ENCODE measurements around the gene KCNJ9.

KCNJ9 gene

GRCh38 chr1:160062230-160062532 lies 19.2 kb upstream of the KCNJ9 start:
- Mint-ChIP-seq H3K9me3 (no peaks in the 10 kb centered on the region), H3K4me1 (peaks cover 23% of the 10 kb centered on the region), H3K36me3 (ENCODE audit: low read depth) (no peaks in the 10 kb centered on the region), H3K27me3 (ENCODE audit: low read depth, poor library complexity) (peaks cover 26% of the 10 kb centered on the region), H3K27ac (no peak overlapping the region), H3K4me3 (no peak overlapping the region)
- TF ChIP-seq CTCF (IDR thresholded peaks at IDR 0.05), result no peak
- no peak for DNase-seq

- Mint-ChIP-seq H3K27me3 (ENCODE audit: low read depth, poor library complexity) (peaks cover 26% of the 10 kb centered on the region), H3K9me3 (no peaks in the 10 kb centered on the region), H3K4me1 (peaks cover 27% of the 10 kb centered on the region), H3K4me3 (no peak overlapping the region), H3K27ac (no peak overlapping the region), H3K36me3 (ENCODE audit: low read depth) (no peaks in the 10 kb centered on the region)
- no peak for DNase-seq
- no peak for TF ChIP-seq CTCF (IDR thresholded peaks at IDR 0.05)
These were observed 18.2 kb upstream of the KCNJ9 start for GRCh38 chr1:160063176-160063575.

- DNase-seq, result no peak
- Mint-ChIP-seq H3K27me3 (ENCODE audit: low read depth, poor library complexity) (peaks cover 27% of the 10 kb centered on the region), H3K4me1 (peaks cover 37% of the 10 kb centered on the region), H3K4me3 (no peak overlapping the region), H3K27ac (no peak overlapping the region), H3K36me3 (ENCODE audit: low read depth) (no peaks in the 10 kb centered on the region), H3K9me3 (no peaks in the 10 kb centered on the region)
- TF ChIP-seq CTCF (IDR thresholded peaks at IDR 0.05), result no peak
These were observed 17.2 kb upstream of the KCNJ9 start for GRCh38 chr1:160064164-160064563.

DNA sequence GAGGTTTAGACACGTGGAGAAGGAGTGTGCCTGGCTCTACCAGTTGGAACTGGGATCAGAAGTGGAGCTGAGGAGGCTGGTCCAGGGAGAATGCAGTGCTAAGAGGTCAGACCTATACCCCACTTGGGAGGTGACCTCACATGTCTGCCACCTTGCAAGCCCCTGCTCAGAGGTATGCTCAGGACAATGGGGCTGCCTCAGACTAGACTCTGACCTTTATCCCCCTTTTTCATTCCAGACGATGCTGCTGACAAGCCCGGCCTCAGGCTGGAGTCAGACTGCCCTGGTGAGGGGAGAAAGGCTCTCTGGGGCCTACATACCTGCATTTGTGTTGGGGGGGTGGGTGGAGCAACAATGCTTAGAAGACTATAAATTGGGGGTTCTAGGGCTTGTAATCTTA lies 16.6 kb upstream of the KCNJ9 start:
- Mint-ChIP-seq H3K27me3 (ENCODE audit: low read depth, poor library complexity) (peaks cover 28% of the 10 kb centered on the region), H3K36me3 (ENCODE audit: low read depth) (no peaks in the 10 kb centered on the region), H3K4me3 (no peak overlapping the region), H3K27ac (no peak overlapping the region), H3K9me3 (no peaks in the 10 kb centered on the region), H3K4me1 (peaks cover 38% of the 10 kb centered on the region)
- DNase-seq, result no peak
- TF ChIP-seq CTCF (IDR thresholded peaks at IDR 0.05), result no peak

GRCh38 chr1:160066829-160067745 lies 14.3 kb upstream of the KCNJ9 start:
- Mint-ChIP-seq H3K27me3 (ENCODE audit: low read depth, poor library complexity) (peaks cover 51% of the 10 kb centered on the region), H3K4me1 (peaks cover 41% of the 10 kb centered on the region), H3K4me3 (peak overlapping the region; percentile 39), H3K27ac (peak overlapping the region; percentile 8), H3K9me3 (no peaks in the 10 kb centered on the region), H3K36me3 (ENCODE audit: low read depth) (no peaks in the 10 kb centered on the region)
- no peak for TF ChIP-seq CTCF (IDR thresholded peaks at IDR 0.05)
- no peak for DNase-seq

GRCh38 chr1:160068225-160068624 lies 13.1 kb upstream of the KCNJ9 start:
- no peak for DNase-seq
- H3K36me3 Mint-ChIP-seq (ENCODE audit: low read depth), result no peaks in the 10 kb centered on the region
- peak overlapping the region; percentile 60 for H3K4me3 Mint-ChIP-seq
- no peak for TF ChIP-seq CTCF (IDR thresholded peaks at IDR 0.05)
- peaks cover 41% of the 10 kb centered on the region for H3K4me1 Mint-ChIP-seq
- peaks cover 61% of the 10 kb centered on the region for H3K27me3 Mint-ChIP-seq (ENCODE audit: low read depth, poor library complexity)
- no peak overlapping the region for H3K27ac Mint-ChIP-seq
- H3K9me3 Mint-ChIP-seq, result no peaks in the 10 kb centered on the region
